ENCODE results near the gene MGAT3. TPM values are rescaled to one million over a fixed set of nuclear protein-coding genes. Genes with fewer than 3 reads are reported as not detected.
A peak's percentile ranks its signal among the peaks of the same experiment; 100 is the strongest.

Gene MGAT3
- total RNA-seq, 1 experiment from 2014 or later = 0.57 TPM

- DNase-seq (ENCODE audit: low read depth, low spot score) = no peak
- H3K9me3 ChIP-seq (ENCODE audit: control insufficient read depth, insufficient read depth, low read depth, low read length) = no peaks in the 10 kb centered on the region
- H3K36me3 ChIP-seq (ENCODE audit: control insufficient read depth, insufficient read depth, low read length) = no peaks in the 10 kb centered on the region
- BruUV-seq (replicated peaks) = no TSS peak
- CTCF ChIA-PET = interaction anchor here (0.9 to 1.4 kb wide), 3 partner anchors 19 to 151 kb away, joined by 3 to 8 read pairs (median 3); no protein-coding TSS in a partner anchor
- in situ Hi-C loops (cut with HindIII; ENCODE audit: low pct_unique_long_range_greater_than_20kb, low sequenced_read_pairs) = no loop called here
- H3K4me3 ChIP-seq (ENCODE audit: low read depth in 2 of 2, low read length in 2 of 2) = no peak overlapping the region
- H3K27me3 ChIP-seq (ENCODE audit: control insufficient read depth, insufficient read depth, low read length) = no peaks in the 10 kb centered on the region
- H3K4me1 ChIP-seq (ENCODE audit: control insufficient read depth, insufficient read depth, low read length) = no peaks in the 10 kb centered on the region; the same call in 1 of the 2 replicates
- no peak overlapping the region for H3K27ac ChIP-seq (ENCODE audit: low read length)
- POLR2A ChIA-PET = no interaction called here
- ATAC-seq = no peak
- TF ChIP-seq POLR2AphosphoS5 (IDR thresholded peaks at IDR 0.05; ENCODE audit: low read depth, low read length) (no peak), SIN3A (IDR thresholded peaks at IDR 0.05; ENCODE audit: borderline replicate concordance, insufficient read depth, low read depth, low read length) (no peak), CTCF (IDR thresholded peaks at IDR 0.05) (no peak), REST (IDR thresholded peaks at IDR 0.05; ENCODE audit: insufficient read depth in 1 of 2, low read depth in 2 of 2, low read length in 1 of 2) (no peak), TCF7L2 (IDR thresholded peaks at IDR 0.05; ENCODE audit: low read depth, low read length) (no peak)
- intact Hi-C loops (cut with micrococcal nuclease; ENCODE audit: unreplicated experiment) = loop anchor here (5.0 kb wide), 1 partner anchor 38 kb away; the partner anchor contains the start of gene RPS19BP1
These were observed 37.8 kb downstream of the MGAT3 start for GRCh38 chr22:39494471-39495120.

GRCh38 chr22:39496131-39496838 lies 39.5 kb downstream of the MGAT3 start:
- Histone ChIP-seq H3K36me3 (ENCODE audit: control insufficient read depth, insufficient read depth, low read length) (no peaks in the 10 kb centered on the region), H3K27me3 (ENCODE audit: control insufficient read depth, insufficient read depth, low read length) (no peaks in the 10 kb centered on the region), H3K4me1 (ENCODE audit: control insufficient read depth, insufficient read depth, low read length) (peaks cover 5% of the 10 kb centered on the region), H3K27ac (ENCODE audit: low read length) (no peak overlapping the region), H3K9me3 (ENCODE audit: control insufficient read depth, insufficient read depth, low read depth, low read length) (no peaks in the 10 kb centered on the region), H3K4me3 (ENCODE audit: low read depth in 2 of 2, low read length in 2 of 2) (no peak overlapping the region)
- DNase-seq (ENCODE audit: low read depth, low spot score) (no peak), ATAC-seq (peak; percentile 84)
- intact Hi-C loops (cut with micrococcal nuclease; ENCODE audit: unreplicated experiment) = loop anchor here (5.0 kb wide), 1 partner anchor 36 kb away; the partner anchor contains the start of gene RPS19BP1
- in situ Hi-C loops (cut with HindIII; ENCODE audit: low pct_unique_long_range_greater_than_20kb, low sequenced_read_pairs) = no loop called here
- CTCF ChIA-PET = interaction anchor here (0.5 to 1.7 kb wide), 10 partner anchors 14 to 1098 kb away, joined by 3 to 13 read pairs (median 4); partner anchors contain the start of gene ATF4
- POLR2A ChIA-PET = interaction anchor here (0.6 to 1.0 kb wide), 3 partner anchors 20 to 370 kb away, joined by 3 to 7 read pairs (median 4); no protein-coding TSS in a partner anchor
- TF ChIP-seq SIN3A (IDR thresholded peaks at IDR 0.05; ENCODE audit: borderline replicate concordance, insufficient read depth, low read depth, low read length) = no peak
- peak; percentile 85 for TF ChIP-seq CTCF (IDR thresholded peaks at IDR 0.05)
- no TSS peak for BruUV-seq (replicated peaks)
